Activated CD8-positive, alpha-beta T cell treated with anti-CD3 and anti-CD28 coated beads for 36 hours (primary cell): ENCODE results near the gene POLR2H. TPM values are rescaled to one million over a fixed set of nuclear protein-coding genes. Genes with fewer than 3 reads are reported as not detected.

Source experiments
- ATAC-seq: fragments of 200-7000 bp; cut with Tn5 transposase; one replicate; pipeline ENCODE4 v1.10.0; 2021; ENCODE audit warnings: mild to moderate bottlenecking, moderate library complexity
- CTCF ChIA-PET: fragments of 350-600 bp; sonication (Branson Sonifier 250); formaldehyde crosslinking; loops from one replicate; lab custom pipeline; 2021; ENCODE audit warnings: antibody characterized with exemption; lab: Charles Lee
- POLR2A ChIA-PET: fragments of 350-600 bp; sonication (Branson Sonifier 250); formaldehyde crosslinking; loops from one replicate; lab custom pipeline; 2021; ENCODE audit warnings: antibody characterized with exemption; lab: Charles Lee
- DNase-seq: peaks from one replicate; pipeline ENCODE4 v3.0.0-alpha.2; 2020
- H3K27ac Mint-ChIP-seq: one replicate; pipeline ENCODE4 v1.8.0; 2021; ENCODE audit warnings: mild to moderate bottlenecking, mixed read lengths
- H3K27me3 Mint-ChIP-seq: one replicate; pipeline ENCODE4 v1.8.0; 2021; ENCODE audit warnings: mixed read lengths
- H3K36me3 Mint-ChIP-seq: one replicate; pipeline ENCODE4 v1.8.0; 2021; ENCODE audit warnings: low read depth, mixed read lengths
- H3K4me1 Mint-ChIP-seq: one replicate; pipeline ENCODE4 v1.8.0; 2021; ENCODE audit warnings: low read depth, mixed read lengths
- H3K4me3 Mint-ChIP-seq: one replicate; pipeline ENCODE4 v1.8.0; 2021; ENCODE audit warnings: mild to moderate bottlenecking, moderate library complexity, mixed read lengths
- H3K9me3 Mint-ChIP-seq: one replicate; pipeline ENCODE4 v1.8.0; 2021; ENCODE audit warnings: mixed read lengths
- CTCF ChIP-seq: fragments of 200-600 bp; IDR thresholded peaks from one replicate; pipeline ENCODE4 v1.8.0; 2022; ENCODE audit warnings: antibody characterized with exemption, mild to moderate bottlenecking
- intact Hi-C: fragments of 100-400 bp; cut with micrococcal nuclease; formaldehyde crosslinking; loops from one replicate; pipeline ENCODE4 v1.10.0; 2022
- total RNA-seq, 2 experiments: library from RNA; stranded (reverse); gene quantifications; one replicate each; pipeline ENCODE4 v1.2.3, GENCODE V29; 2021

POLR2H gene
- total RNA-seq, 2 experiments from 2014 or later = 166 to 169 TPM

- Mint-ChIP-seq H3K9me3 (no peaks in the 10 kb centered on the region), H3K4me3 (no peak overlapping the region), H3K4me1 (no peaks in the 10 kb centered on the region), H3K36me3 (no peaks in the 10 kb centered on the region), H3K27ac (no peak overlapping the region), H3K27me3 (peaks cover 7% of the 10 kb centered on the region)
- ChIA-PET POLR2A (no interaction called here), CTCF (interaction anchor here (0.7 kb wide), 1 partner anchor 17 kb away, joined by 4 read pairs; no protein-coding TSS in a partner anchor)
- ATAC-seq = no peak
- intact Hi-C loops = no loop called here
- no peak for DNase-seq
- TF ChIP-seq CTCF = no peak
These were observed 27.4 kb downstream of the POLR2H start for GRCh38 chr3:184388936-184389230.

GRCh38 chr3:184389384-184389783 lies 27.9 kb downstream of the POLR2H start:
- no peaks in the 10 kb centered on the region for H3K36me3 Mint-ChIP-seq
- no peak for TF ChIP-seq CTCF
- intact Hi-C loops = no loop called here

GRCh38 chr3:184389935-184390528 lies 28.5 kb downstream of the POLR2H start:
- Mint-ChIP-seq H3K36me3 (no peaks in the 10 kb centered on the region), H3K27me3 (peaks cover 3% of the 10 kb centered on the region), H3K4me3 (no peak overlapping the region), H3K9me3 (no peaks in the 10 kb centered on the region), H3K4me1 (no peaks in the 10 kb centered on the region), H3K27ac (no peak overlapping the region)
- ChIA-PET POLR2A (no interaction called here), CTCF (interaction anchor here (1.1 to 1.7 kb wide), 4 partner anchors 11 to 122 kb away, joined by 3 to 6 read pairs (median 4); no protein-coding TSS in a partner anchor)
- DNase-seq (no peak), ATAC-seq (no peak)
- no peak for TF ChIP-seq CTCF
- intact Hi-C loops = no loop called here

More at GRCh38 chr3:184389384-184389783, 27.9 kb downstream of the POLR2H start:
- POLR2A ChIA-PET = no interaction called here
- Mint-ChIP-seq H3K27ac (no peak overlapping the region), H3K27me3 (peaks cover 3% of the 10 kb centered on the region), H3K4me1 (no peaks in the 10 kb centered on the region), H3K4me3 (no peak overlapping the region), H3K9me3 (no peaks in the 10 kb centered on the region)
- DNase-seq (no peak), ATAC-seq (no peak)
- CTCF ChIA-PET = interaction anchor here (0.7 to 1.7 kb wide), 3 partner anchors 17 to 123 kb away, joined by 3 to 6 read pairs (median 4); no protein-coding TSS in a partner anchor

GRCh38 chr3:184391266-184391665 lies 29.8 kb downstream of the POLR2H start:
- Mint-ChIP-seq H3K4me3 (no peak overlapping the region), H3K27me3 (peaks cover 1% of the 10 kb centered on the region), H3K27ac (no peak overlapping the region), H3K4me1 (no peaks in the 10 kb centered on the region), H3K9me3 (no peaks in the 10 kb centered on the region), H3K36me3 (no peaks in the 10 kb centered on the region)
- DNase-seq (no peak), ATAC-seq (no peak)
- intact Hi-C loops = no loop called here
- TF ChIP-seq CTCF = no peak
- ChIA-PET CTCF (interaction anchor here (1.3 to 1.7 kb wide), 4 partner anchors 10 to 123 kb away, joined by 3 to 6 read pairs (median 4); no protein-coding TSS in a partner anchor), POLR2A (no interaction called here)

GRCh38 chr3:184395320-184395660 lies 33.8 kb downstream of the POLR2H start:
- ChIA-PET POLR2A (no interaction called here), CTCF (no interaction called here)
- H3K27ac Mint-ChIP-seq = no peak overlapping the region
- intact Hi-C loops = no loop called here
- ATAC-seq (no peak), DNase-seq (no peak)
- H3K36me3 Mint-ChIP-seq = no peaks in the 10 kb centered on the region
- H3K27me3 Mint-ChIP-seq = peaks cover 1% of the 10 kb centered on the region
- no peak overlapping the region for H3K4me3 Mint-ChIP-seq
- TF ChIP-seq CTCF = no peak
- H3K9me3 Mint-ChIP-seq = no peaks in the 10 kb centered on the region
- H3K4me1 Mint-ChIP-seq = no peaks in the 10 kb centered on the region
